GM10248 (cell line): ENCODE measurements around the gene CD8A.

ENCODE experiments used
- CTCF ChIA-PET: fragments of 300-600 bp; sonication (Branson Sonifier 250); formaldehyde crosslinking; extraction: SDS; loops from one replicate; lab custom pipeline; 2021; ENCODE audit warnings: antibody characterized with exemption; lab: Yijun Ruan, JAX
- POLR2A ChIA-PET: fragments of 350-650 bp; sonication (Branson Sonifier 250); formaldehyde crosslinking; extraction: SDS; loops from one replicate; lab custom pipeline; 2020; ENCODE audit warnings: antibody characterized with exemption; lab: Yijun Ruan, JAX
- DNase-seq: peaks from one replicate; pipeline ENCODE4 v3.0.0; 2012; ENCODE audit errors: extremely low spot score
- CTCF ChIP-seq: IDR thresholded peaks from 2 replicates; pipeline ENCODE4 v1.5.1; 2012; ENCODE audit warnings: mild to moderate bottlenecking, low read depth; ENCODE audit errors: extremely low read depth, missing control alignments, control extremely low read depth

The CD8A gene

GRCh38 chr2:86818957-86819356, 28.2 kb upstream of the CD8A start:
- CTCF ChIA-PET = interaction anchor here (1.9 kb wide), 1 partner anchor 11 kb away, joined by 11 read pairs; no protein-coding TSS in a partner anchor
- DNase-seq = no peak
- TF ChIP-seq CTCF = no peak
- POLR2A ChIA-PET = no interaction called here

DNA sequence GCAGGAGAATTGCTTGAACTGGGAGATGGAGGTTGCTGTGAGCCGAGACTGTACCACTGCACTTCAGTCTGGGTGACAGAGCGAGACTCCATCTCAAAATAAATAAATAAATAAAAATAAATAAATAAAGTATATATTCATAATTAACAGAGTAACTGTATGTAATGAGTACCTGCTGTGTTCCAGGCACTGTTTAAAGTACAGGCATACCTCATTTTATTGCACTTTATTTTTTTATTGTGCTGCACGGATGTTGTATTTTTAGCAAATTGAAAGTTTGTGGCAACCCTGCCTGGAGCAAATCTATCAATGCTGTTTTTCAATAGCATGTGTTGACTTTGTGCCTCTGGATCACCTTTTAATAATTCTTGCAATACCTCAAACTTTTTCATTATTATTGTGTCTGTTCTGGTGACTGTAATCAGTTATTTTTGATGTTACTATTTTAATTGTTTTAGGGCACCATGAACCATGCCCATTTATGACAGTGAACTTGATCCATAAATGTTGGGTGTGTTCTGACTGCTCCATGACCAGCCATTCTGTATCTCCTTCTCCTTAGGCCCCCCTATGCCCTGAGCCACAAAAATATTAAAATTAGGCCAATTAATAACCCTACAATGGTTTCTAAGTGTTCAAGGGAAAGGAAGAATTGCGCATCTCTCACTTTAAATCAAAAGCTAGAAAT, 27.5 kb upstream of the CD8A start:
- ChIA-PET CTCF (interaction anchor here (0.7 to 1.9 kb wide), 2 partner anchors 10 kb away, joined by 4 to 11 read pairs; no protein-coding TSS in a partner anchor), POLR2A (no interaction called here)

DNA sequence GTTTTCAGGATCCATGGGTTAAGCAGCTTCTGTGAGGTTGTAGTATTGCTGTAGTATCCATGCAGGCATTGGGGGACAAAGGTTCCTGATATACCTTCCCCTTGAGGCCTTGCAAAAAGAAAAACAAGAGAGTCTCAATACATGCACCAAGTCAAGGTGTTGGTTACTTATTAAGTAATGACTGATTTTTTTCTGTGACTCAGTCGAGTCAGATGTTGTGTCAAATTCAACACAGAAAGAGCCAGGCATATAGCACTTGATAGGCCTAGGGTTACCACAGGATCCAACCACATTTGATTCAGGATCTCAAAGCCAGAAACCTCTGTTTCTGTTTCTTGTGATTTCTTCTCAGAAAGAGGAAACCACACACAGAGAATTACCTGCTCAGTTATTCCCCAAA, 24.9 kb upstream of the CD8A start:
- ChIA-PET POLR2A (no interaction called here), CTCF (interaction anchor here (1.1 kb wide), 1 partner anchor 11 kb away, joined by 4 read pairs; no protein-coding TSS in a partner anchor)
- TF ChIP-seq CTCF = no peak
- no peak for DNase-seq

More for the DNA sequence above, 27.5 kb upstream of the CD8A start:
- TF ChIP-seq CTCF = no peak
- no peak for DNase-seq

- CTCF ChIA-PET = interaction anchor here (1.3 to 3.5 kb wide), 4 partner anchors 9 to 46 kb away, joined by 5 to 11 read pairs (median 8); no protein-coding TSS in a partner anchor
- TF ChIP-seq CTCF = no peak
- POLR2A ChIA-PET = no interaction called here
- no peak for DNase-seq
Observed at GRCh38 chr2:86809481-86810121, 18.9 kb upstream of the CD8A start.

GRCh38 chr2:86808315-86809161, 17.8 kb upstream of the CD8A start:
- TF ChIP-seq CTCF = peak; percentile 96
- peak; percentile 94 for DNase-seq
- ChIA-PET POLR2A (no interaction called here), CTCF (interaction anchor here (0.9 to 3.5 kb wide), 11 partner anchors 9 to 45 kb away, joined by 3 to 15 read pairs (median 6); partner anchors contain the start of gene CD8A)
